IMR-90 (cell line): ENCODE results near the gene RARRES1.

ENCODE experiments used
- CEBPB ChIP-seq: IDR thresholded peaks from 2 replicates; pipeline ENCODE4 v1.6.1; 2012; ENCODE audit warnings: low read depth, low read length, improper control_type of control experiment
- CHD1 ChIP-seq: IDR thresholded peaks from 2 replicates; pipeline ENCODE4 v1.6.1; 2012; ENCODE audit warnings: low read depth, low read length, improper control_type of control experiment
- FOS ChIP-seq: fragments of 150-350 bp; IDR thresholded peaks from 2 replicates; pipeline ENCODE4 v1.6.1; 2016; ENCODE audit warnings: low read depth, low read length
- MAFK ChIP-seq: IDR thresholded peaks from 2 replicates; pipeline ENCODE4 v1.6.1; 2012; ENCODE audit warnings: low read depth, low read length, improper control_type of control experiment
- MXI1 ChIP-seq: IDR thresholded peaks from 2 replicates; pipeline ENCODE4 v1.6.1; 2012; ENCODE audit warnings: low read depth, mild to moderate bottlenecking, low read length, moderate library complexity, borderline replicate concordance
- POLR2A ChIP-seq: IDR thresholded peaks from 2 replicates; pipeline ENCODE4 v1.6.1; 2012; ENCODE audit warnings: mild to moderate bottlenecking, low read depth, low read length
- RAD21 ChIP-seq: IDR thresholded peaks from 2 replicates; pipeline ENCODE4 v1.6.1; 2012; ENCODE audit warnings: low read length, improper control_type of control experiment
- RCOR1 ChIP-seq: IDR thresholded peaks from 2 replicates; pipeline ENCODE4 v1.6.1; 2012; ENCODE audit warnings: mild to moderate bottlenecking, low read length, improper control_type of control experiment; ENCODE audit not compliant: insufficient replicate concordance
- RFX5 ChIP-seq: IDR thresholded peaks from 2 replicates; pipeline ENCODE4 v1.8.0; 2012; ENCODE audit warnings: low read depth, mild to moderate bottlenecking, low read length, moderate library complexity
- SMC3 ChIP-seq: fragments of 150-350 bp; IDR thresholded peaks from 2 replicates; pipeline ENCODE4 v1.6.1; 2016; ENCODE audit warnings: low read depth, mild to moderate bottlenecking, antibody characterized with exemption, low read length, moderate library complexity
- TF ChIP-seq, protein P1 (sequence below): conservative IDR thresholded peaks from 2 replicates; pipeline ENCODE4 v1.5.1; 2012; ENCODE audit warnings: mild to moderate bottlenecking, low read depth, low read length, improper control_type of control experiment
- TF ChIP-seq, protein P2 (sequence below): fragments of 150-350 bp; IDR thresholded peaks from 2 replicates; pipeline ENCODE4 v1.6.1; 2017; ENCODE audit warnings: mild to moderate bottlenecking, antibody characterized with exemption, low read length, low read depth

DNA sequence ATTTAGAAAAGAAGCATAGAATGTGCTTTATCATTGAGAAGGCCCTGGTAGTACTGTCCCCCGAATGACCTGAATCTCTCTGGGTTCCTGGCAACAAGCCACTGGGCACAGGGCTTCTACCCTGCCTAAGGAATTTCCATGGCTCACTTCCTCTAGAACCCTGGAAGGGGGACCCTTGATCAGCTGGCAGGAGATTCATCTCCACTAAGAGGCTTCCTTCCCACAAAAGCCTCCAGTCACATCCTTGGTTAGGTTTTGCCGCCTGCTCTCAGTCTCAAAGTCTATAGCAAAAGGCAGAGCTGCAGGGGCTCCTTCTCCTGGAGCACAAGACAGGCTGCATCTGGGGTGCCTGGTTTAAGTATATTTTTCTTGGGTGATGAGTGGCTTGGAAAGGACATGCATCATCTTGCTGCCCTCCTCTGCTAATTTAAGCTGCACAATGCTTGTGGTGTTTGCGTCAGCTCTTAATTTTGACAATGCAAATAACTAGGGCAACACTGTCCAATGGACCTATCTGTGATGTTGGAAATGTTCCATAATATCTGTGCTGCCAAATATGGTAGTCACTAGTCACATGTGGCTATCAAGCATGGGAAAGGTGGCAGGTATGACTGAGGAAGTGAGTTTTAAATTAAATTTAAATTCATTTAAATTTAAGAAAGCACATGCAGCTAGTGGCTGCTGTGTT, 33.4 kb upstream of the RARRES1 start:
- TF ChIP-seq, protein P1, sequence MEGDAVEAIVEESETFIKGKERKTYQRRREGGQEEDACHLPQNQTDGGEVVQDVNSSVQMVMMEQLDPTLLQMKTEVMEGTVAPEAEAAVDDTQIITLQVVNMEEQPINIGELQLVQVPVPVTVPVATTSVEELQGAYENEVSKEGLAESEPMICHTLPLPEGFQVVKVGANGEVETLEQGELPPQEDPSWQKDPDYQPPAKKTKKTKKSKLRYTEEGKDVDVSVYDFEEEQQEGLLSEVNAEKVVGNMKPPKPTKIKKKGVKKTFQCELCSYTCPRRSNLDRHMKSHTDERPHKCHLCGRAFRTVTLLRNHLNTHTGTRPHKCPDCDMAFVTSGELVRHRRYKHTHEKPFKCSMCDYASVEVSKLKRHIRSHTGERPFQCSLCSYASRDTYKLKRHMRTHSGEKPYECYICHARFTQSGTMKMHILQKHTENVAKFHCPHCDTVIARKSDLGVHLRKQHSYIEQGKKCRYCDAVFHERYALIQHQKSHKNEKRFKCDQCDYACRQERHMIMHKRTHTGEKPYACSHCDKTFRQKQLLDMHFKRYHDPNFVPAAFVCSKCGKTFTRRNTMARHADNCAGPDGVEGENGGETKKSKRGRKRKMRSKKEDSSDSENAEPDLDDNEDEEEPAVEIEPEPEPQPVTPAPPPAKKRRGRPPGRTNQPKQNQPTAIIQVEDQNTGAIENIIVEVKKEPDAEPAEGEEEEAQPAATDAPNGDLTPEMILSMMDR, result no peak
- TF ChIP-seq POLR2A (no peak), RAD21 (no peak), RCOR1 (no peak), MXI1 (no peak), SMC3 (no peak), CHD1 (no peak), MAFK (no peak), RFX5 (no peak), CEBPB (no peak), FOS (no peak)
- TF ChIP-seq, protein P2, sequence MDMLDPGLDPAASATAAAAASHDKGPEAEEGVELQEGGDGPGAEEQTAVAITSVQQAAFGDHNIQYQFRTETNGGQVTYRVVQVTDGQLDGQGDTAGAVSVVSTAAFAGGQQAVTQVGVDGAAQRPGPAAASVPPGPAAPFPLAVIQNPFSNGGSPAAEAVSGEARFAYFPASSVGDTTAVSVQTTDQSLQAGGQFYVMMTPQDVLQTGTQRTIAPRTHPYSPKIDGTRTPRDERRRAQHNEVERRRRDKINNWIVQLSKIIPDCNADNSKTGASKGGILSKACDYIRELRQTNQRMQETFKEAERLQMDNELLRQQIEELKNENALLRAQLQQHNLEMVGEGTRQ, result no peak
